CD4-positive, alpha-beta T cell treated with Interleukin-17A for 4 hours (primary cell): Measurements from ENCODE around the gene SERGEF.

Experiments used
- DNase-seq: peaks from one replicate; pipeline ENCODE4 v3.0.0-alpha.2; 2020; ENCODE audit warnings: mixed read lengths

SERGEF gene

GRCh38 chr11:17744151-17744940, 268.5 kb downstream of the SERGEF start:
- no peak for DNase-seq

DNA sequence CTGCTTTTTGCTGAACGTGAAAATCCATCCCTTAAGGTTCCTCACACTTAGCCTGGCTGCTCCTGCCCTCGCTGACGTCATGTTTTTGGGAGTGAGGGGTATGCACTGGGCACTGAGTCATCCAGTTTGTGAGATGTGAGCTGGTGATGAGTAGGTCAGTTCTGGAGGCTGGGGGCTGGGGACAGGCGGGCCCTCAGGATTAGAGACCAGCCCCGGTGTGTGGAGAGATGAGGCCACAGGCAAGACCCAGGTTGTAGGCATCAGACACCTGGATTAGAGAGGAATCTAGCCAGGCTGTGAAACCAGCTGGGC, 269.1 kb downstream of the SERGEF start:
- no peak for DNase-seq

- DNase-seq, result no peak
Measured at GRCh38 chr11:17743026-17743807, 269.6 kb downstream of the SERGEF start.

DNA sequence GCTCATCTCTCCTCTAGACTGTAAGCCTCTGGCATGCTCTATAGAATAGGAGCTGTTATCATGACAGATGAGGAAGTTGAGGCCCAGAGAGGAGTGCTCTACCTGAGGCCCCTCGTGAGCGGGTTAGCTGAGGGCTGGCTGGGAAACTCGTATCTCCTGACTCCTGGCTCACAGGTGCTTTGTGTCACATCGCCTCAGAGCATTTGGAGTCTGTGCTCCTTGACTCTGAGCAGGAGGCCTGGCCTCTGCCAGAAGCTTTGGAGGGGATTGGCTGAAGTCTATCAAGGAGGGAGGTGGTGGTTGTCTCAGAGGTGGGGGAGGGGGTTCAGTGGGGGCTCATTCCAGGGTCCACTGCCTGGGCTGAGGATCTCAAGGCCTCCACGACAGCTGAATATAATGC, 270.8 kb downstream of the SERGEF start:
- no peak for DNase-seq

- DNase-seq, result no peak
Measured at GRCh38 chr11:17741487-17741886, 271.4 kb downstream of the SERGEF start.

DNA sequence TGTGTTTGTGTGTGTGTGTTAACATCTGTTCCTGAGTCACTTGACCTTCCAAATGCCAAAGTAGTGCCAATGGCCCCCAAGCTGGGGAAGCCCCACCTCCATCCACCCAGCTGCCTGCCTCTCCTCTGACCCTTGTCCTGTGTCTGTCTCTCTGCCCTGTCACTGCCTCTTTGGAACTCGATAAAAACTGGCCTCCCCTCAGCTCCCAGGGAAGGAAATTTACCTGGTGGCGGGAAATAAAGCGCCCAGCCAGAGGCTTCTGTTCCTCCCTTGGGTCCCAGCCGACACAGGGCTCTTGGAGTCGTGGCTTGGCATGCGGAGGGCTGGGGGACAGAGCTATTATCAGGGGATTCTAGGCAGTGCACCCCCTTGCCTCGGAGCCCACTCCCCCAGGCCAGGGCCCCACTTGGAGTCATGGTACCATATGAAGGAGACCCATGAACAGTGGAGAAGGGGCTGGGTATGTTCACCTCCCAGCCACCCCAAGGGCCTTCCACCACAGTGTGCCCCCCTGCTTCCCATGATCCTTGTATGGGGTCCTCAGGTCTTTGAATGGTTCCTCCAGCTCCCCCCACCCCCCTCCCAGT, 272.1 kb downstream of the SERGEF start:
- no peak for DNase-seq

GRCh38 chr11:17739945-17740338, 272.9 kb downstream of the SERGEF start:
- DNase-seq, result no peak

DNA sequence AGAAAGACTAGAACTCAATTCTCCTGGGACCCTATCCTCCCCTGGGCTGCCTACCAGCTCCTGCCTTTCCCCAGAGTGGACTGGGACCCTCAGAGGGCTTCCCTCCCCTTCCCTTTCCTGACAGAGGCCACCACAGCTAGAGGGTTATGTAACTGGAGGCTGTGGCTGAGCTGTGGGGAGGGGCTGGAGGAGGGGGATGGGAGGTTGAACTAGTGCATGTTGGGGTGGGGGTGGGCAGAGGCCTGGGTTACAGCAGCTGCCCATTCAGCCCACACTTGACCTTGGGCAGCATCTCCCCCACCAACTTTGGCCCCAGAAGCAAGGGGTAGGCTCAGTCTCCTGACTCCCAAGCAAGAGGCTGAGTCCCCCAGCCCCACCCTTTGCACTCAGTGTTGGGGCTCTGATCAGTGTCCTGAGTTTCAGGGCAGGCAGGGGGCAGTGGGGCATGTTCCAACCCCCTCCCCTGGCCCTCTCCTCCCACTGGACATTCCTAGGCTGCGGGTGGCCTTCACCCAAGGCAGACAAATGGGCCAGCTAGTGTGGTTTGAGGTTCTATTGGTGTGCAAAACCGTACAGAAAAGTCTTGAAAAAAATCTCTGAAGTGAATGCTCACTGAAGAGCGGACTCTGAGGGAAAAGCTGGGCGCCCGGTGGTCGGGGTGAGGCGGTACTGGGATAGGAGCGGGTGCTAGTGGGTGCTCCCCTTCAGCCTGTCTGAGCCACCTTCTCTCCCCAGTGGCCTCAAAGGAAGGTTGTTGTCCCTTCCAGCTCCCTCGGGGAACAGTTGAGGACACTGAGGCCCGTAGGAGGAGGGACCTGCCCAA, 274.5 kb downstream of the SERGEF start:
- DNase-seq, result no peak
